HepG2 (cell line): ENCODE measurements around the gene SERPINA3. TPM values are rescaled to one million over a fixed set of nuclear protein-coding genes. Genes with fewer than 3 reads are reported as not detected.
A peak's percentile ranks its signal among the peaks of the same experiment; 100 is the strongest.

Experiments
- BATF2 ChIP-seq: sonication (generic); formaldehyde crosslinking; IDR thresholded peaks from 2 replicates; pipeline ENCODE4 v1.8.0; 2022; ENCODE audit warnings: mild to moderate bottlenecking, missing genetic modification reagents, moderate library complexity
- ELF1 ChIP-seq: sonication (generic); formaldehyde crosslinking; IDR thresholded peaks from 2 replicates; pipeline ENCODE4 v1.4.0; 2020; ENCODE audit warnings: missing genetic modification reagents
- GABPB1 ChIP-seq: IDR thresholded peaks from 2 replicates; pipeline ENCODE4 v1.6.1; 2016; ENCODE audit warnings: mild to moderate bottlenecking, missing genetic modification reagents, moderate library complexity, missing compliant biosample characterization
- HMGXB4 ChIP-seq, 2 experiments: sonication (generic) in 1 of 2; formaldehyde crosslinking in 1 of 2; IDR thresholded peaks; 2 replicates each; pipeline versions ENCODE4 v1.4.0 to v1.6.1; 2018 to 2020; ENCODE audit warnings: missing genetic modification reagents in 2 of 2, borderline replicate concordance in 1 of 2, low read depth in 1 of 2, mild to moderate bottlenecking in 1 of 2, missing biosample characterization in 1 of 2
- HNRNPH1 ChIP-seq: fragments of 200-400 bp; formaldehyde crosslinking; optimal IDR thresholded peaks from 2 replicates; pipeline ENCODE3; 2017; ENCODE audit warnings: mild to moderate bottlenecking, low read depth, low read length
- MATR3 ChIP-seq: sonication (generic); formaldehyde crosslinking; IDR thresholded peaks from 2 replicates; pipeline ENCODE4 v1.4.0; 2020; ENCODE audit warnings: missing genetic modification reagents
- MAX ChIP-seq: IDR thresholded peaks from 2 replicates; pipeline ENCODE4 v1.6.1; 2012; ENCODE audit warnings: inconsistent platforms
- MEIS1 ChIP-seq: sonication (generic); formaldehyde crosslinking; IDR thresholded peaks from 2 replicates; pipeline ENCODE4 v1.9.0; 2021; ENCODE audit warnings: mild to moderate bottlenecking, missing genetic modification reagents, moderate library complexity, borderline replicate concordance
- RARA ChIP-seq: IDR thresholded peaks from 2 replicates; pipeline ENCODE4 v1.6.1; 2016; ENCODE audit warnings: missing genetic modification reagents, missing compliant biosample characterization
- RBM39 ChIP-seq: fragments of 200-400 bp; formaldehyde crosslinking; IDR thresholded peaks from one replicate; pipeline ENCODE4 v1.6.1; 2018; ENCODE audit warnings: antibody characterized with exemption, mild to moderate bottlenecking, low read depth, low read length; ENCODE audit not compliant: poor library complexity, severe bottlenecking
- SAFB2 ChIP-seq: sonication (generic); formaldehyde crosslinking; IDR thresholded peaks from 2 replicates; pipeline ENCODE4 v1.5.1; 2020; ENCODE audit warnings: missing genetic modification reagents, low read depth, mild to moderate bottlenecking, borderline replicate concordance
- TAF1 ChIP-seq: sonication (generic); formaldehyde crosslinking; IDR thresholded peaks from 2 replicates; pipeline ENCODE4 v1.4.0; 2020; ENCODE audit warnings: missing genetic modification reagents
- THRA ChIP-seq: sonication (generic); formaldehyde crosslinking; IDR thresholded peaks from 2 replicates; pipeline ENCODE4 v1.4.0; 2020; ENCODE audit warnings: missing genetic modification reagents, borderline replicate concordance
- ZBTB26 ChIP-seq: IDR thresholded peaks from 2 replicates; pipeline ENCODE4 v1.6.1; 2016; ENCODE audit warnings: missing compliant biosample characterization, missing genetic modification reagents, borderline replicate concordance
- ZBTB7A ChIP-seq: sonication (generic); formaldehyde crosslinking; IDR thresholded peaks from 2 replicates; pipeline ENCODE4 v1.8.0; 2022; ENCODE audit warnings: mild to moderate bottlenecking, missing genetic modification reagents
- ZGPAT ChIP-seq: IDR thresholded peaks from 2 replicates; pipeline ENCODE4 v1.6.1; 2016; ENCODE audit warnings: mild to moderate bottlenecking
- ZNF746 ChIP-seq: sonication (generic); formaldehyde crosslinking; IDR thresholded peaks from 2 replicates; pipeline ENCODE4 v1.8.0; 2022; ENCODE audit warnings: mild to moderate bottlenecking, missing genetic modification reagents
- ZNF770 ChIP-seq: sonication (generic); formaldehyde crosslinking; IDR thresholded peaks from 2 replicates; pipeline ENCODE4 v1.5.0; 2020; ENCODE audit warnings: mild to moderate bottlenecking, missing genetic modification reagents
- ZSCAN12 ChIP-seq: sonication (generic); formaldehyde crosslinking; IDR thresholded peaks from 2 replicates; pipeline ENCODE4 v1.9.0; 2021; ENCODE audit warnings: mild to moderate bottlenecking, missing genetic modification reagents
- ZSCAN25 ChIP-seq: sonication (generic); formaldehyde crosslinking; IDR thresholded peaks from 2 replicates; pipeline ENCODE4 v1.8.0; 2022; ENCODE audit warnings: mild to moderate bottlenecking, missing genetic modification reagents
- polyA plus RNA-seq, 8 experiments: library from polyadenylated mRNA; depleted of rRNA in 3 of 8; stranded (reverse) in 7 of 8; unstranded in 1 of 8; fragments of >200 nt; fragmentation: Illumina TruSeq in 4 of 8; extraction: Trizol in 4 of 8; gene quantifications; 2 replicates each; pipeline versions ENCODE4 v1.2.1 to v1.2.3, GENCODE V29; 2011 to 2016; ENCODE audit warnings: low read depth in 4 of 8, missing spikeins in 1 of 8, mixed read lengths in 1 of 8; ENCODE audit not compliant: insufficient read depth in 1 of 8
- total RNA-seq, 5 experiments: library from RNA; depleted of rRNA; stranded (reverse); fragments of >200 nt; fragmentation: Illumina TruSeq; extraction: Trizol; gene quantifications; 2 replicates each; pipeline ENCODE4 v1.2.3, GENCODE V29; 2016; ENCODE audit warnings: low read depth in 1 of 5

Gene SERPINA3
- total and polyA plus RNA-seq, 2 of the 13 experiments (the other 11 are each of a cell fraction or from before 2014, with no cell fraction given): 825 to 2,200 TPM

- TF ChIP-seq BATF2 (CRISPR knock-in tag): no peak
- TF ChIP-seq ZGPAT (CRISPR knock-in tag): no peak
- peak; percentile 66 for TF ChIP-seq ZBTB26 (CRISPR knock-in tag)
- 0 out of 2 replicates have a peak, but pooled peaks have one; percentile 16 for TF ChIP-seq ZNF770
- no peak for TF ChIP-seq MEIS1 (CRISPR knock-in tag)
- peak; percentile 55; the same call in 1 of the 2 replicates for TF ChIP-seq MAX
- TF ChIP-seq ZSCAN25: peak; percentile 82
- TF ChIP-seq THRA: 0 out of 2 replicates have a peak, but pooled peaks have one; percentile 5
- no peak for TF ChIP-seq MATR3
- TF ChIP-seq ZBTB7A (CRISPR knock-in tag): peak; percentile 65; the same call in 1 of the 2 replicates
- TF ChIP-seq HNRNPH1: no peak
- no peak for TF ChIP-seq SAFB2
- peak; percentile 74; the same call in 1 of the 2 replicates for TF ChIP-seq RARA (CRISPR knock-in tag)
- TF ChIP-seq ZNF746 (CRISPR knock-in tag): peak; percentile 64; the same call in 1 of the 2 replicates
- TF ChIP-seq HMGXB4 (CRISPR knock-in tag; IDR thresholded peaks at IDR 0.05; ENCODE audit: borderline replicate concordance in 1 of 2, low read depth in 1 of 2): 0 out of 4 replicates have a peak, but pooled peaks of 1 of the 2 experiments have one; percentile 28
- TF ChIP-seq ELF1 (CRISPR knock-in tag): peak; percentile 31; the same call in 1 of the 2 replicates
- peak; percentile 6 for TF ChIP-seq RBM39
- 0 out of 2 replicates have a peak, but pooled peaks have one; percentile 6 for TF ChIP-seq TAF1 (CRISPR knock-in tag)
- TF ChIP-seq GABPB1 (CRISPR knock-in tag): peak; percentile 41
- TF ChIP-seq ZSCAN12 (CRISPR knock-in tag): no peak
- TF ChIP-seq, all 625 proteins: peak for 24
Observed at GRCh38 chr14:94599656-94600004, 12.6 kb upstream of the SERPINA3 start (continued).
